NB4 (cell line): ENCODE measurements around the gene DLL1.
A peak's percentile ranks its signal among the peaks of the same experiment; 100 is the strongest.
"Not testable (repeated sequence)": the region's sequence is repeated elsewhere in the genome, so short reads cannot be mapped to it uniquely, and the experiment has no call there.

Experiments used
- DNase-seq: peaks from one replicate; pipeline ENCODE4 v3.0.0; 2010; ENCODE audit warnings: low read depth
- H3K4me3 ChIP-seq: one replicate; pipeline ENCODE4 v1.5.1; 2011; ENCODE audit warnings: mild to moderate bottlenecking, low read depth, low read length, moderate library complexity
- CTCF ChIP-seq: IDR thresholded peaks from one replicate; pipeline ENCODE4 v1.5.1; 2012; ENCODE audit warnings: low read depth, low read length
- MAX ChIP-seq: IDR thresholded peaks from 2 replicates; pipeline ENCODE4 v1.6.1; 2011; ENCODE audit warnings: low read depth, low read length
- MYC ChIP-seq: IDR thresholded peaks from 2 replicates; pipeline ENCODE4 v1.6.1; 2011; ENCODE audit warnings: low read depth, low read length
- POLR2A ChIP-seq: IDR thresholded peaks from 2 replicates; pipeline ENCODE4 v1.6.1; 2011; ENCODE audit warnings: mild to moderate bottlenecking; ENCODE audit not compliant: insufficient read length; ENCODE audit errors: extremely low read depth

The DLL1 gene, protein sequence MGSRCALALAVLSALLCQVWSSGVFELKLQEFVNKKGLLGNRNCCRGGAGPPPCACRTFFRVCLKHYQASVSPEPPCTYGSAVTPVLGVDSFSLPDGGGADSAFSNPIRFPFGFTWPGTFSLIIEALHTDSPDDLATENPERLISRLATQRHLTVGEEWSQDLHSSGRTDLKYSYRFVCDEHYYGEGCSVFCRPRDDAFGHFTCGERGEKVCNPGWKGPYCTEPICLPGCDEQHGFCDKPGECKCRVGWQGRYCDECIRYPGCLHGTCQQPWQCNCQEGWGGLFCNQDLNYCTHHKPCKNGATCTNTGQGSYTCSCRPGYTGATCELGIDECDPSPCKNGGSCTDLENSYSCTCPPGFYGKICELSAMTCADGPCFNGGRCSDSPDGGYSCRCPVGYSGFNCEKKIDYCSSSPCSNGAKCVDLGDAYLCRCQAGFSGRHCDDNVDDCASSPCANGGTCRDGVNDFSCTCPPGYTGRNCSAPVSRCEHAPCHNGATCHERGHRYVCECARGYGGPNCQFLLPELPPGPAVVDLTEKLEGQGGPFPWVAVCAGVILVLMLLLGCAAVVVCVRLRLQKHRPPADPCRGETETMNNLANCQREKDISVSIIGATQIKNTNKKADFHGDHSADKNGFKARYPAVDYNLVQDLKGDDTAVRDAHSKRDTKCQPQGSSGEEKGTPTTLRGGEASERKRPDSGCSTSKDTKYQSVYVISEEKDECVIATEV

DNA sequence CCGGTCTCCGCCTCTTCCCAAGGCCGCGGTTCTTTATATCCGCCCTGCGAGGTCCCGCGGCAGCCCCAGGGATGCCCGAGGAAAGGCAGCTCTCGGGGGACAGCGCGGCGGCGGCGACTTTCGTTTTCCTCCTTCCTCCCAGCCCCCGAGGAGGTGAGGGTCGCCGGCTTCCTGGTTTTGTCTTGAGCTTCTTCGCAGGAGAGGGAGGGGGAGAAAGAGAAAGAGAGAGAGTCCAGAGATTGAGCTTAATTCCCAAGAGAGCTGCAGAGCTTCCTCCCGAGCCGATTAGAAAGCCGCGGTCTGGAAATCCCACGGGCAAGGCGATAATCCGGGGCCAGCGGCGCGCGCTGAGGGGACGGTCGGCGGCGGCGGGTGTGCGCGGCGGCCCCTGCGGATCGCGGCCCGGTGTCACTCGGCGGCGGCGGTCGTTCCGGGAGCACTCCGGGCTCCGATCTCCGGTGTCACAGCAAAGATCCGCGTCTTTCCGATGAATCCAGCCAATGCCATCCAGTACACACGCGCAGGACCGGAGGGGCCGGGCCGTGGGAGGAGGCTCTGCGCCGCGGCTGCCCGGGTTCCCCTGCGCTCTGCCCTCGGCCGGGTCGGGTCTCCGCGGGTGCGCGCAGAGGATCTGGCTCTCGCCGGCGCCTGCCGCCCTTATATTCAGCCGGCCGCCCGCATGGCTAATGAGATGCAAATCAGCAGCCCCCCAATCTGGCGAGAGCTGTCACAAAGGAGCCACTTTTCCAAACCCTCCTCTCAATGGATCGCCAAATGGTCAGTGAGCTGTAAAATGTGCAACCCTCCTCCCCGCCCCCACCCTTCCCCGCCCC, at the start of gene DLL1:
TSS of gene DLL1 (minus strand) at position 783 of the 833 bp plus-strand sequence. CDS start 939 bp downstream, outside the sequence.
- DNase-seq = peak; percentile 84
- peak within 1 kb of the TSS; percentile 67 for H3K4me3 ChIP-seq
- TF ChIP-seq POLR2A (peak; percentile 60), MYC (no peak), CTCF (no peak), MAX (peak; percentile 25; the same call in 1 of the 2 replicates)

- not testable (repeated sequence) for H3K4me3 ChIP-seq, DNase-seq
These were observed 44.3 kb upstream of the DLL1 start for GRCh38 chr6:170335199-170335598.

DNA sequence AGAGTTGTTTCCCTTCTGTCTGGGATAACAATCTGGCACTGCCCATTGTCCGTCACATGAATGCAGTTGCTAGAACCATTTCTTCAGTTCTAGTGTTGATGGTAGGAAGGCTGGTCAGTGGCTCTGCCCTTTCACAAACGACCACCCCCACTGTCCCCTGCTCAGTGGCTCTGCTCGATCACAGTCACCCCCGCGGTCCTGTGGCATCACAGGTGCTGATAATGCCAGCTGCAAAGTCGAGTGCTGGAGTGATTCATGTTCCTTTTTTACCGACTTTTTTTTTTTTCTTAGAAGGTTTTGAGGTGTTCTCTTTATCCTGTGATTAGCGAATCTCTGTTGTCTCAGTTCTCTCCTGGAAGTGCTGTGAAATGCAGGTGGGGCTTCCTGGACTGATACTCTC, 38.4 kb upstream of the DLL1 start:
- no peak for DNase-seq
- no peak overlapping the region for H3K4me3 ChIP-seq
- TF ChIP-seq MAX (no peak), POLR2A (no peak), MYC (no peak), CTCF (no peak)

DNA sequence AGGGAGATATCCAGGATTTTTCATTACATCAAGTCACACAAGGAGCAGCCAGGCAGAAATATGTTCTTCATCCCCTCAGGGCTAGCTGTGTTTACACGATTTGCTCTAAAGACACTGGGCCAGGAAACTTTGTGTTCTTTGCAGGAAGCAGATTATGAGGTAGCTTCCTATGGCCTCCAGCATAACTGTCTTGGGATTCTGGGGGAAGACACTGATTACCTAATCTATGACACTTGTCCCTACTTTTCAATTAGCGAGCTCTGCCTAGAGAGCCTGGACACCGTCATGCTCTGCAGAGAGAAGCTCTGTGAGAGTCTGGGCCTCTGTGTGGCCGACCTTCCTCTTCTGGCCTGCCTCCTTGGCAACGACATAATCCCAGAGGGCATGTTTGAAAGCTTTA, 26.8 kb upstream of the DLL1 start:
- H3K4me3 ChIP-seq = no peak overlapping the region
- peak; percentile 39 for DNase-seq
- TF ChIP-seq MYC (no peak), CTCF (no peak), POLR2A (no peak), MAX (no peak)

DNA sequence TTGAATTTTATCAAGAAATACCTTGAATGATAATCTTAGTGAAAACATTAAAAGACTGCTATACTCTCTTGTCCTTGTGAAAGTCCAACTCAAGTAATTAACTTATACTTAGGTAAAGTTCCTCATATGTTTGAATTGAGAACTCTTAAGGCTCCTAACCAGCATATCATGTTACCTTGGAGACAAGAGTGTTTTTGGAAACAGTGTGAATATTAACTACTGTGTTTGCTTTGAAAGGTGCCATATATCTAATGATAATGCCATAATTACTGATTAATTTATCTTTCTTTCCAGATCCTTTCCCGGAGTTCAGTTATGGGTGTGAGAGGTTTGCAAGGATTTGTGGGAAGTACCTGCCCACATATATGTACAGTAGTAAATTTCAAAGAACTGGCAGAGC, 26.2 kb upstream of the DLL1 start:
- TF ChIP-seq MYC (no peak), POLR2A (no peak), MAX (no peak), CTCF (no peak)
- H3K4me3 ChIP-seq = no peak overlapping the region
- no peak for DNase-seq

DNA sequence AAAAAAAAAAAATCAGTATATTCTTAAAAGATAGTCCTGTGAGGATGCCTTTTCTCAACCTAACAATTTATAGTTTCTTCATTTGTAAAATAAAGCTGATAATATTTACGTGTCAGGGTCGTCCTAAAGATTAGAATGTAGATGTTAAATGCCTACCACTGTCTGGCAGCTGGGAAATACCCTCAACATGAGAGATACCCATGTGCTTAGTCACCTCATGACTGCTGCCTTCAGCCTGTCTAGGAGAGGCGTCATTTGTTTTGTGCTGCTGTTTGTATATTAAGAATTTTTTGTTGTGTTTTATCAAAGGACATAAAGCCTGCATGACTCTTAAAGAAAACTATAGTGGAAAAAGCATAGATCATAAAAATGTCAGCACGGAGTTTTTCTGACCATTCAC, 25.2 kb upstream of the DLL1 start:
- no peak for TF ChIP-seq CTCF
- no peak for TF ChIP-seq MAX
- no peak for TF ChIP-seq POLR2A
- no peak for TF ChIP-seq MYC
- H3K4me3 ChIP-seq = no peak overlapping the region
- no peak for DNase-seq
